Measurements from ENCODE around the gene GCNT4.

DNA sequence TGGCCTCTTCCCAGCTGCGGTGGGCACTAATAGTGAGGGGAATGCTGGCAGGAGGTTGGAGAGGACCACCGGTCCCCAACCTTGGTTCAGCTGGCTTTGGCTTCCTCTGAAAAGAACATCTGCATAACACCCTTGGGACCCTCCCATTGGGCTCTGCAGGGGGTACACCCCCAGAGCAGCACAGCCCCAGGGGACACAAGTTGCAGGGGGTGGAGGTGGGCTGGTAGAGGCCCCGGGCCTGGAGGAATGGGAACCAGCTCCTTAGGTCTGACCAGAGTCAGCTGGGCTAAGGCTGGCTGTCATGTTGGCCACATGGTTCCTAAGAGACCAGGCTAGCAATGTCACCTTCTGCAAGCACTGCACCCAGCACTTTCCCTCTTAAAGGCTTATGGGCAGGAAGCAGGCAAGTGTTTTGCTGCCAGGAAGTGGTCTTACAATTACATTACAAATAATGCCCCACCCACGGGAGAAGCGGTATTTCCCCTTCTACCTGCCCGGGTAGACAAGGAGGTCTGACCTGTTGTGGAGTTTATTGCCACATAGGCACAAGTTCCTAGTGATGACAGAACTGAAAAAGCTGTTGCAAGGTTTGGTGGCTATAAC is 18.1 kb downstream of the GCNT4 start:
- TF ChIP-seq, protein P1, sequence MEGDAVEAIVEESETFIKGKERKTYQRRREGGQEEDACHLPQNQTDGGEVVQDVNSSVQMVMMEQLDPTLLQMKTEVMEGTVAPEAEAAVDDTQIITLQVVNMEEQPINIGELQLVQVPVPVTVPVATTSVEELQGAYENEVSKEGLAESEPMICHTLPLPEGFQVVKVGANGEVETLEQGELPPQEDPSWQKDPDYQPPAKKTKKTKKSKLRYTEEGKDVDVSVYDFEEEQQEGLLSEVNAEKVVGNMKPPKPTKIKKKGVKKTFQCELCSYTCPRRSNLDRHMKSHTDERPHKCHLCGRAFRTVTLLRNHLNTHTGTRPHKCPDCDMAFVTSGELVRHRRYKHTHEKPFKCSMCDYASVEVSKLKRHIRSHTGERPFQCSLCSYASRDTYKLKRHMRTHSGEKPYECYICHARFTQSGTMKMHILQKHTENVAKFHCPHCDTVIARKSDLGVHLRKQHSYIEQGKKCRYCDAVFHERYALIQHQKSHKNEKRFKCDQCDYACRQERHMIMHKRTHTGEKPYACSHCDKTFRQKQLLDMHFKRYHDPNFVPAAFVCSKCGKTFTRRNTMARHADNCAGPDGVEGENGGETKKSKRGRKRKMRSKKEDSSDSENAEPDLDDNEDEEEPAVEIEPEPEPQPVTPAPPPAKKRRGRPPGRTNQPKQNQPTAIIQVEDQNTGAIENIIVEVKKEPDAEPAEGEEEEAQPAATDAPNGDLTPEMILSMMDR (conservative IDR thresholded peaks at IDR 0.05; ENCODE audit: low read depth in 2 of 2) = no peak
- no peak for TF ChIP-seq CREB1 (CRISPR knock-in tag; IDR thresholded peaks at IDR 0.05; ENCODE audit: low read depth)
- no peak for TF ChIP-seq EZH2 (IDR thresholded peaks at IDR 0.05; ENCODE audit: low read depth, unreplicated experiment)
- no peak for TF ChIP-seq JUNB (IDR thresholded peaks at IDR 0.05; ENCODE audit: unreplicated experiment)
- TF ChIP-seq, protein P2, sequence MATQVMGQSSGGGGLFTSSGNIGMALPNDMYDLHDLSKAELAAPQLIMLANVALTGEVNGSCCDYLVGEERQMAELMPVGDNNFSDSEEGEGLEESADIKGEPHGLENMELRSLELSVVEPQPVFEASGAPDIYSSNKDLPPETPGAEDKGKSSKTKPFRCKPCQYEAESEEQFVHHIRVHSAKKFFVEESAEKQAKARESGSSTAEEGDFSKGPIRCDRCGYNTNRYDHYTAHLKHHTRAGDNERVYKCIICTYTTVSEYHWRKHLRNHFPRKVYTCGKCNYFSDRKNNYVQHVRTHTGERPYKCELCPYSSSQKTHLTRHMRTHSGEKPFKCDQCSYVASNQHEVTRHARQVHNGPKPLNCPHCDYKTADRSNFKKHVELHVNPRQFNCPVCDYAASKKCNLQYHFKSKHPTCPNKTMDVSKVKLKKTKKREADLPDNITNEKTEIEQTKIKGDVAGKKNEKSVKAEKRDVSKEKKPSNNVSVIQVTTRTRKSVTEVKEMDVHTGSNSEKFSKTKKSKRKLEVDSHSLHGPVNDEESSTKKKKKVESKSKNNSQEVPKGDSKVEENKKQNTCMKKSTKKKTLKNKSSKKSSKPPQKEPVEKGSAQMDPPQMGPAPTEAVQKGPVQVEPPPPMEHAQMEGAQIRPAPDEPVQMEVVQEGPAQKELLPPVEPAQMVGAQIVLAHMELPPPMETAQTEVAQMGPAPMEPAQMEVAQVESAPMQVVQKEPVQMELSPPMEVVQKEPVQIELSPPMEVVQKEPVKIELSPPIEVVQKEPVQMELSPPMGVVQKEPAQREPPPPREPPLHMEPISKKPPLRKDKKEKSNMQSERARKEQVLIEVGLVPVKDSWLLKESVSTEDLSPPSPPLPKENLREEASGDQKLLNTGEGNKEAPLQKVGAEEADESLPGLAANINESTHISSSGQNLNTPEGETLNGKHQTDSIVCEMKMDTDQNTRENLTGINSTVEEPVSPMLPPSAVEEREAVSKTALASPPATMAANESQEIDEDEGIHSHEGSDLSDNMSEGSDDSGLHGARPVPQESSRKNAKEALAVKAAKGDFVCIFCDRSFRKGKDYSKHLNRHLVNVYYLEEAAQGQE (IDR thresholded peaks at IDR 0.05; ENCODE audit: unreplicated experiment) = no peak

Measured in GM23338 (cell line).